ENCODE results near the gene SRL. TPM values are rescaled to one million over a fixed set of nuclear protein-coding genes. Genes with fewer than 3 reads are reported as not detected.

SRL gene
- total and polyA plus RNA-seq, 2 of the 8 experiments (the other 6 are each of a cell fraction or from before 2014, with no cell fraction given): 0.05 TPM; not detected in 1

- Histone ChIP-seq H2AFZ (ENCODE audit: low read length) (no peak overlapping the region), H3K79me2 (ENCODE audit: control insufficient read depth in 1 of 2, insufficient read depth in 2 of 2, low read length in 2 of 2) (no peaks in the 10 kb centered on the region)
- POLR2A ChIA-PET (ENCODE audit: partially characterized antibody): interaction anchor here (0.6 to 1.2 kb wide), 4 partner anchors 9 to 40 kb away, joined by 3 to 6 read pairs (median 4); no protein-coding TSS in a partner anchor
Observed at GRCh38 chr16:4213737-4214136, 28.1 kb downstream of the SRL start.

More at GRCh38 chr16:4213737-4214136, 28.1 kb downstream of the SRL start:
- H2BK20ac ChIP-seq (ENCODE audit: low read length): no peak overlapping the region
- 0 out of 2 replicates have a peak overlapping the region, but pooled peaks have one; percentile 3 for H2BK5ac ChIP-seq (ENCODE audit: low read depth, low read length)
- H4K5ac ChIP-seq (ENCODE audit: insufficient read length, low read depth, low read length): no peak overlapping the region
- H3K23me2 ChIP-seq (ENCODE audit: low read depth, low read length): no peaks in the 10 kb centered on the region; the same call in 1 of the 2 replicates
- no peak for FAIRE-seq
- no peaks in the 10 kb centered on the region for H3K27me3 ChIP-seq (replicated peaks in 1 of 4; ENCODE audit: control insufficient read depth in 3 of 4, extremely low read depth in 1 of 4, insufficient read depth in 3 of 4, low read length in 3 of 4)
- no peak overlapping the region for H3K14ac ChIP-seq (ENCODE audit: insufficient read length)
- H2BK12ac ChIP-seq (ENCODE audit: low read depth, low read length): peak overlapping the region; percentile 56; the same call in 1 of the 2 replicates
- no peak overlapping the region for H3K4me3 ChIP-seq (ENCODE audit: extremely low read depth in 1 of 4, insufficient read depth in 2 of 4, low read depth in 3 of 4, low read length in 4 of 4)
- no peak overlapping the region for H3K27ac ChIP-seq (ENCODE audit: low read depth, low read length)
- TF ChIP-seq TBP (IDR thresholded peaks at IDR 0.05; ENCODE audit: low read depth, low read length) (no peak), HDAC6 (IDR thresholded peaks at IDR 0.05; ENCODE audit: low read depth, low read length) (no peak), SIX5 (IDR thresholded peaks at IDR 0.05; ENCODE audit: low read depth, low read length) (no peak), ZNF274 (IDR thresholded peaks at IDR 0.05; ENCODE audit: borderline replicate concordance, extremely low read depth, low read length) (no peak), BRCA1 (IDR thresholded peaks at IDR 0.05; ENCODE audit: low read depth, low read length) (no peak), SP2 (IDR thresholded peaks at IDR 0.05; ENCODE audit: low read length) (no peak), EP300 (IDR thresholded peaks at IDR 0.05; ENCODE audit: borderline replicate concordance in 1 of 2, low read depth in 2 of 2, low read length in 2 of 2) (no peak), SAP30 (IDR thresholded peaks at IDR 0.05; ENCODE audit: insufficient read depth, insufficient replicate concordance, low read length) (no peak)
- TF ChIP-seq, protein P1, sequence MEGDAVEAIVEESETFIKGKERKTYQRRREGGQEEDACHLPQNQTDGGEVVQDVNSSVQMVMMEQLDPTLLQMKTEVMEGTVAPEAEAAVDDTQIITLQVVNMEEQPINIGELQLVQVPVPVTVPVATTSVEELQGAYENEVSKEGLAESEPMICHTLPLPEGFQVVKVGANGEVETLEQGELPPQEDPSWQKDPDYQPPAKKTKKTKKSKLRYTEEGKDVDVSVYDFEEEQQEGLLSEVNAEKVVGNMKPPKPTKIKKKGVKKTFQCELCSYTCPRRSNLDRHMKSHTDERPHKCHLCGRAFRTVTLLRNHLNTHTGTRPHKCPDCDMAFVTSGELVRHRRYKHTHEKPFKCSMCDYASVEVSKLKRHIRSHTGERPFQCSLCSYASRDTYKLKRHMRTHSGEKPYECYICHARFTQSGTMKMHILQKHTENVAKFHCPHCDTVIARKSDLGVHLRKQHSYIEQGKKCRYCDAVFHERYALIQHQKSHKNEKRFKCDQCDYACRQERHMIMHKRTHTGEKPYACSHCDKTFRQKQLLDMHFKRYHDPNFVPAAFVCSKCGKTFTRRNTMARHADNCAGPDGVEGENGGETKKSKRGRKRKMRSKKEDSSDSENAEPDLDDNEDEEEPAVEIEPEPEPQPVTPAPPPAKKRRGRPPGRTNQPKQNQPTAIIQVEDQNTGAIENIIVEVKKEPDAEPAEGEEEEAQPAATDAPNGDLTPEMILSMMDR (IDR thresholded peaks at IDR 0.05; ENCODE audit: control extremely low read depth in 1 of 3, insufficient read depth in 1 of 3, low read depth in 1 of 3, low read length in 3 of 3): no peak
- H3K4me1 ChIP-seq (replicated peaks in 1 of 4; ENCODE audit: control insufficient read depth in 3 of 4, insufficient read depth in 4 of 4, low read length in 3 of 4): peaks cover 6 to 17% (median 8%) of the 10 kb centered on the region in 4 experiments
- no peaks in the 10 kb centered on the region for H3K79me1 ChIP-seq (ENCODE audit: low read depth, low read length)
- no peak overlapping the region for H3K4ac ChIP-seq (replicated peaks; ENCODE audit: insufficient read length, low read depth, low read length)
- H3K9ac ChIP-seq (replicated peaks in 1 of 4; ENCODE audit: extremely low read depth in 1 of 4, low read depth in 3 of 4, low read length in 3 of 4): no peak overlapping the region
- no peaks in the 10 kb centered on the region for H4K20me1 ChIP-seq (replicated peaks in 1 of 2; ENCODE audit: control insufficient read depth in 1 of 2, insufficient read depth in 2 of 2, low read length in 2 of 2)
- H3K36me3 ChIP-seq (ENCODE audit: control insufficient read depth in 2 of 4, insufficient read depth in 4 of 4, low read length in 3 of 4): no peaks in the 10 kb centered on the region
- no peak overlapping the region for H2BK120ac ChIP-seq (replicated peaks; ENCODE audit: low read depth, low read length)
- H3K56ac ChIP-seq (replicated peaks; ENCODE audit: insufficient read length, low read depth, low read length): no peak overlapping the region
- no peak overlapping the region for H3K18ac ChIP-seq (ENCODE audit: extremely low read depth, low read length)
- H3K9me3 ChIP-seq (ENCODE audit: insufficient read depth in 2 of 2, low read depth in 1 of 2, low read length in 1 of 2): peaks cover 0 to 2% of the 10 kb centered on the region in 2 experiments; a peak in 1 of 4 replicates
- no peak overlapping the region; a peak in 1 of 4 replicates for H3K4me2 ChIP-seq (ENCODE audit: insufficient read depth in 1 of 2, low read depth in 2 of 2, low read length in 2 of 2)
- H3K23ac ChIP-seq (ENCODE audit: insufficient read length): no peak overlapping the region
- no peak for DNase-seq (ENCODE audit: low read depth in 1 of 2, low spot score in 2 of 2)
- WGBS, 2 experiments (ENCODE audit: extremely low coverage in 1 of 2, insufficient coverage in 1 of 2, insufficient read length in 1 of 2, insufficient replicate concordance in 2 of 2, low coverage in 1 of 2, low lambda C conversion rate in 2 of 2, missing lambda C conversion rate in 1 of 2): 84% methylated on average over 6 of the region's 6 CpGs; no CpG with 5 or more reads in 1 of the 2 experiments
- CTCF ChIA-PET (ENCODE audit: partially characterized antibody): interaction anchor here (1.0 kb wide), 1 partner anchor 17 kb away, joined by 3 read pairs; no protein-coding TSS in a partner anchor
- H2AK5ac ChIP-seq (ENCODE audit: low read depth, low read length): no peak overlapping the region
- no peak overlapping the region for H4K91ac ChIP-seq (replicated peaks; ENCODE audit: insufficient read length, low read length)
- H2BK15ac ChIP-seq (ENCODE audit: low read length): no peak overlapping the region
- H4K8ac ChIP-seq (ENCODE audit: extremely low read depth, insufficient read depth, low read length): no peak overlapping the region

Measured in H1 (cell line).